HL-60/S4 treated with retinoic acid at 250 ng/mL for 4 days and 3 days (cell line): ENCODE measurements around the gene ZNF428.
"Not testable (repeated sequence)": the region's sequence is repeated elsewhere in the genome, so short reads cannot be mapped to it uniquely, and the experiment has no call there.

Experiments used
- in situ Hi-C: fragments of 300-500 bp; cut with MboI; formaldehyde crosslinking; loops from 2 replicates; pipeline ENCODE4 v1.7.0; 2022; ENCODE audit warnings: low sequenced_read_pairs

ZNF428 gene, protein sequence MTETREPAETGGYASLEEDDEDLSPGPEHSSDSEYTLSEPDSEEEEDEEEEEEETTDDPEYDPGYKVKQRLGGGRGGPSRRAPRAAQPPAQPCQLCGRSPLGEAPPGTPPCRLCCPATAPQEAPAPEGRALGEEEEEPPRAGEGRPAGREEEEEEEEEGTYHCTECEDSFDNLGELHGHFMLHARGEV

GRCh38 chr19:43619262-43620060 is at the start of gene ZNF428:
Gene ZNF428 (minus strand): TSS chr19:43619629. CDS start chr19:43614304, 5,325 bp downstream.
- in situ Hi-C loops: no loop called here

DNA sequence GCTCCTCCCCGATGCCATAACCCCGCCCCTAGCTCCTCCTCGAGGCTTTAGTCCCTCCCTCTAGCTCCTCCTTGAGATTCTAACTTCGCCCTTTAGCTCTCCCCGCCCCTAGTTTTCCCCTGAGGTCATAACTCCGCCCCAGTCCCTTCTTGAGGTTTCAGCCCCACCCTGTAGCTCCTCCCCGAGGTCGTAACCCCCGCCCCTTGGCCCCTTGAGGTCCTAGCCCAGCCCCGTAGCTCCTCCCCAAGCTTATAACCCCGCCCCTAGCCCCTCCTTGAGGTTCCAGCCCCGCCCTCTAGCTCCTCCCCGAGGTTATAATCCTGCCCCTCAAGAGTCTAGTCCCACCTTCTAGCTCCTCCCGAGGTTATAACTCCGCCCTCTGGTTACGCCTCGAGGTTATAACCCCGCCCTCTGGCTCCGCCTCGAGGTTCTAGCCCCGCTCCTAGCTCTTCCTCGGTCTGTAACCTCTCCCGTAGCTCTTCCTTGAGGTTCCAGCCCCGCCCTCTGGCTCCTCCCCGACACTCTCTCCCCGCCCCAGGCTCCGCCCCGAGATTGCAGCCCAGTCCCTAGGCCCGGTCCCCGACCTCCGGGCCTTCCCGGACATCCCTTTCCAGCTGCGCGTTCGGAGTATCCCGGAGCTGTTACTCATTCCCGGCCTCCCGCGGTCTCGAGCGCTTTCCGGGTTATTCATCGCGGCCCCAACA is 49.1 kb upstream of the ZNF428 start:
- in situ Hi-C loops: no loop called here

GRCh38 chr19:43667876-43668405 is 48.5 kb upstream of the ZNF428 start:
- in situ Hi-C loops: no loop called here

- in situ Hi-C loops: no loop called here
Measured at GRCh38 chr19:43667126-43667875, 47.9 kb upstream of the ZNF428 start.

GRCh38 chr19:43664018-43664417 is 44.6 kb upstream of the ZNF428 start:
- in situ Hi-C loops: no loop called here

DNA sequence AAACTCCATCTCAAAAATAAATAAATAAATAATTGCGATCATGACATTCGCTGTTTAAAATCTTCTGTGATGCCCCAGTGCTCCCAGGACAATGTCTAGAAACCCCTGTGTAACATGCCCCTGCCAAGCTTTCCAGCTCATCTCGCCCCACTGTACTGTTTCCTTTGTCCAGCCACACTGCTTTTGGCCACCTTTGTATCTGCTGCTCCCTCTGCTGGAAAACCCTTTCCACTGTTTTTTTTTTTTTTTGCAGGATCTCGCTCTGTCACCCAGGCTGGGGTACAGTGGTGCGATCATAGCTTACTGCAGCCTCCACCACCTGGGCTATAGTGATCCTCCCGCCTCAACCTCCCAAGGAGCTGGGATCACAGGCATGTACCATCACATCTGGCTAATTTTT is 43.1 kb upstream of the ZNF428 start:
- in situ Hi-C loops: no loop called here

GRCh38 chr19:43660971-43661360 is 41.5 kb upstream of the ZNF428 start:
- in situ Hi-C loops: no loop called here

GRCh38 chr19:43660301-43660970 is 41.0 kb upstream of the ZNF428 start:
- in situ Hi-C loops: no loop called here

- in situ Hi-C loops: no loop called here
Measured at GRCh38 chr19:43658494-43658893, 39.1 kb upstream of the ZNF428 start.

GRCh38 chr19:43658001-43658400 is 38.6 kb upstream of the ZNF428 start:
- in situ Hi-C loops: no loop called here

GRCh38 chr19:43656436-43656835 is 37.0 kb upstream of the ZNF428 start:
- in situ Hi-C loops: no loop called here

- in situ Hi-C loops: no loop called here
Measured at GRCh38 chr19:43652546-43652874, 33.1 kb upstream of the ZNF428 start.

DNA sequence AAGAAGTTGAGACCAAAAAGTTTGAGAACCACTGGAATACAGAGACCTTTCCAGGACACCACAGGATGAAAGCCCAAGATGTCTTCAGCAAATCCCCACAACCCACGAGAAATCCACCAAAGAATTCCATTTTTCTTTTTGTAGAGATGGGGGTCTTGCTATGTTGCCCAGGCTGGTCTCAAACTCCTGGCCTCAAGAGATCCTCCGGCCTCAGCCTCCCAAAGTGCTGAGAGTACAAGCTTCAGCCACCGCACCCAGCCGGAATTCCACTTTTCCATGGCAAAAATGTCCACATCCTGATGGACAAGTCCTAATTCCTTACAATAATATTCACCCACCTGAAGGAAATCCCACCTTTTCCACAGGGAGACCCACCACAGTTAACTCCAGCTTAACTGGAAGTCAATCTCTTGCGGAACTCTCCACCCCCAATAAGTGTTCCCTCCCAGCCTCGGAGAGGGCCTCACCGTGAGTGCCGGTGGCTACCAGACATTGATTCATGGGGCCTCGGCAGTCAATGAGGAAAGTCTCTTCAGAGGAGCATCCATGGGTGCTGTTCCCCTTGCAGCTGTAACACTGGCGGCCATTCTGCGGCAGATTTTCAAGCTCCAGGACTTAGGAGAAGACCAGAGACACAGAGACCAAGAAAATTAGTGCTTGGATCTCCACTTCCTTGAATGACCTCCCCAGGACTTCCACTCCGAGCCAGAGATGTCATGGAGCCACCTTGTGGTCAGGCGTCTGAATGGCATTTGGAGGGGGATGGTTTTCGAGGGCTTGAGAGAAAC is 32.5 kb upstream of the ZNF428 start:
- in situ Hi-C loops: no loop called here

GRCh38 chr19:43650276-43650675 is 30.8 kb upstream of the ZNF428 start:
- in situ Hi-C loops: not testable (repeated sequence)

GRCh38 chr19:43649514-43649913 is 30.1 kb upstream of the ZNF428 start:
- in situ Hi-C loops: no loop called here

DNA sequence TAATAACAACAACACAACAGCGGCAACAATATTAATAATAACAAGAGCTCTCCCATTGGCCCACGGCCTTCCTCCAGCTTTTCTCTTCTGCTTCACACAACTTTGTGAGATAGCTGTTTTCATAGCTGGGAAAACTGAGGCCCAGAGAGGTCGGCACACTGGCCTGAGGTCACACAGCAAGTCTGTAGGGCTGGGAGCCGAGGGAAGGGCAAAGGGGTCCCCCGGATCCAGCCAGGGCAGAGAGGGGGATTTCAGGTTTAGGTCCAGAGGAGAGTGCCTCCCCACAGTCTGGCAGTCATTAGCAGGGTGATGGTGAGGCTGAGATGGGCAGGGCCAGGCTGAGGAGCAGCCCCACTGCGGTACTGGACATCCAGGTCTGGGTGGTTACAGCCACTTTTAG is 29.2 kb upstream of the ZNF428 start:
- in situ Hi-C loops: no loop called here

- in situ Hi-C loops: no loop called here
Measured at GRCh38 chr19:43644181-43644580, 24.8 kb upstream of the ZNF428 start.

DNA sequence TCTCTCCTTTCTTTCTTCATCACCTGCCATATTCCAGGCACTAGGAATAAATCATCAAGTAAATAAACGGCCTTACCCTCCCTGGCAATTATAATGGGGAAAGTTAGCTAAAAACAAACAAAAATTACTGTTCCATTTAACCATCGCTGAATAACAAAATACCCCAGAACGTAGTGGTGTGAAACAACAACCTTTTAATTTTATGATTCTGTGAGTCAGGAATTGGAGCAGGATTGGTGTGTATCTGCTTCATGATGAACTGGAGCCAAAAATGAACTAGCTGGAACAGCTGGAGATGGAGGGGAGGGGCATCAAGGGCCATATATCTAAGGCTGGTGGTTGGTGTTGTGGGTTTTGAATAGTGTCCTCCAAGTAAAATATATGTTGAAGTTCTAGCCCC is 23.9 kb upstream of the ZNF428 start:
- in situ Hi-C loops: no loop called here

DNA sequence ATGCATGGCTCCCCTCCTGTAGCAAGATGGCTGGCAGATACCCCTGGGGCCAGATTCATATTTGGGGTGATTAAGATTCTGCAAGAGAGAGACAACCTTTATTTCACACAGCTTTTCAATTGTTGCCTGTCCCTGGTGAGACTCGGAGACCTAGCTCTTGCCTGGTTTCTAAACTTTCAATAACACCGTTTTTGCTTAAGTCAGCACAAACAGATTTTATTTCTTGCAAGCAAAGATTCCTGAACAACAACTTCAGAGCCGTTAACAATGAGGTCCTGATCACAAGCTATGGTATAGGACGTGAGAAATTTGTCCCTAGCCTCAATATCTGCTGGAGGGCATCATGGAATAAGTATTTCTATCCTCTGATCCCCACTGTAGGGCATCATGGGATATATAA is 23.1 kb upstream of the ZNF428 start:
- in situ Hi-C loops: no loop called here

DNA sequence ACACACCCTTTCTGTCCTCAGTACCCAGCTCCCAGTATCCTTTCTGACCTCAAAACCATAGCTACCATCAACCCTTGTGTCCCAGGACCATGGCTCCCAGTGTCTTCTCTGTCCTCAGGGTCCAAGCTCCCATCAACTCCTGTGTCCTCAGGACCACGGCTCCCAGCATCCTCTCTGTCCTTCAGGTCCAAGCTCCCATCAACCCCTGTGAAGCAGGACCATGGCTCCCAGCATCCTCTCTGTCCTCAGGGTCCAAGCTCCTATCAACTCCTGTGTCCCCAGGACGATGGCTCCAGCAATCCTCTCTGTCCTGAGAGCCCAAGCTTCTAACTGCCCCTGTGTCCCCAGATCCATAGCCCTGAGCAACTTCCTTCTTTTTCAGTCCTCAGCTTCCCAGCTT is 21.9 kb upstream of the ZNF428 start:
- in situ Hi-C loops: no loop called here
